Pulmonary artery endothelial cell (primary cell): ENCODE measurements around the gene GSX2. TPM values are rescaled to one million over a fixed set of nuclear protein-coding genes. Genes with fewer than 3 reads are reported as not detected.
"Not testable (repeated sequence)": the region's sequence is repeated elsewhere in the genome, so short reads cannot be mapped to it uniquely, and the experiment has no call there.

Experiments used
- DNase-seq: peaks from one replicate; pipeline ENCODE4 v3.0.0-alpha.2; 2011; ENCODE audit warnings: low read depth, low spot score
- total RNA-seq: library from RNA; depleted of rRNA; stranded (reverse); fragments of >200 nt; gene quantifications from 2 replicates; pipeline ENCODE4 v1.2.3, GENCODE V29; 2014

The GSX2 gene
- total RNA-seq, 1 donor from 2014 or later = not detected

- DNase-seq = no peak
Measured at GRCh38 chr4:54102531-54103106, 2.7 kb downstream of the GSX2 start.

GRCh38 chr4:54103190-54103574 is 3.2 kb downstream of the GSX2 start:
- DNase-seq = no peak

GRCh38 chr4:54104907-54105306 is 4.9 kb downstream of the GSX2 start:
- no peak for DNase-seq

GRCh38 chr4:54107951-54108748 is 8.2 kb downstream of the GSX2 start:
- DNase-seq = no peak

GRCh38 chr4:54109241-54110018 is 9.5 kb downstream of the GSX2 start:
- no peak for DNase-seq

- no peak for DNase-seq
Measured at GRCh38 chr4:54110019-54110416, 10.1 kb downstream of the GSX2 start.

- not testable (repeated sequence) for DNase-seq
Measured at GRCh38 chr4:54113206-54113605, 13.2 kb downstream of the GSX2 start.

GRCh38 chr4:54116246-54116645 is 16.3 kb downstream of the GSX2 start:
- DNase-seq = not testable (repeated sequence)

- no peak for DNase-seq
Measured at GRCh38 chr4:54118850-54119589, 19.1 kb downstream of the GSX2 start.

GRCh38 chr4:54120518-54120917 is 20.6 kb downstream of the GSX2 start:
- no peak for DNase-seq

GRCh38 chr4:54127660-54128059 is 27.7 kb downstream of the GSX2 start:
- no peak for DNase-seq

- not testable (repeated sequence) for DNase-seq
Measured at GRCh38 chr4:54128694-54129093, 28.7 kb downstream of the GSX2 start.

GRCh38 chr4:54139332-54139731 is 39.4 kb downstream of the GSX2 start:
- DNase-seq = no peak

- DNase-seq = no peak
Measured at GRCh38 chr4:54140287-54140686, 40.3 kb downstream of the GSX2 start.

GRCh38 chr4:54144199-54144598 is 44.2 kb downstream of the GSX2 start:
- no peak for DNase-seq

GRCh38 chr4:54144661-54145171 is 44.8 kb downstream of the GSX2 start:
- no peak for DNase-seq

- DNase-seq = no peak
Measured at GRCh38 chr4:54146139-54146538, 46.2 kb downstream of the GSX2 start.

- DNase-seq = no peak
Measured at GRCh38 chr4:54149323-54149722, 49.4 kb downstream of the GSX2 start.
